Glutamatergic neuron (in vitro differentiated cells): ENCODE measurements around the gene PSAPL1. TPM values are rescaled to one million over a fixed set of nuclear protein-coding genes. Genes with fewer than 3 reads are reported as not detected.

ENCODE experiments used
- DNase-seq: peaks from one replicate; pipeline ENCODE4 v3.0.0; 2022
- H3K27ac Mint-ChIP-seq: one replicate; pipeline ENCODE4 v1.8.0; 2020; ENCODE audit warnings: mild to moderate bottlenecking, mixed read lengths, inconsistent platforms; ENCODE audit not compliant: unreplicated experiment
- H3K27me3 Mint-ChIP-seq: one replicate; pipeline ENCODE4 v1.8.0; 2020; ENCODE audit warnings: mild to moderate bottlenecking, moderate library complexity, mixed read lengths, inconsistent platforms; ENCODE audit not compliant: unreplicated experiment
- H3K36me3 Mint-ChIP-seq: one replicate; pipeline ENCODE4 v1.8.0; 2020; ENCODE audit warnings: mild to moderate bottlenecking, mixed read lengths, inconsistent platforms; ENCODE audit not compliant: unreplicated experiment
- H3K4me1 Mint-ChIP-seq: one replicate; pipeline ENCODE4 v1.8.0; 2020; ENCODE audit warnings: mild to moderate bottlenecking, low read depth, mixed read lengths, inconsistent platforms; ENCODE audit not compliant: unreplicated experiment
- H3K4me3 Mint-ChIP-seq: one replicate; pipeline ENCODE4 v1.8.0; 2020; ENCODE audit warnings: mild to moderate bottlenecking, mixed read lengths, inconsistent platforms; ENCODE audit not compliant: unreplicated experiment
- H3K9me3 Mint-ChIP-seq: one replicate; pipeline ENCODE4 v1.8.0; 2020; ENCODE audit warnings: mild to moderate bottlenecking, moderate library complexity, mixed read lengths, inconsistent platforms; ENCODE audit not compliant: unreplicated experiment
- total RNA-seq: library from RNA; stranded (reverse); fragmentation: NEBNext Ultra II Directional; extraction: Animal tissue kit (Norgen Biotek cat#: 25700); gene quantifications from one replicate; pipeline ENCODE4 v1.2.1, GENCODE V29; 2021; ENCODE audit not compliant: unreplicated experiment
- TF ChIP-seq, protein P1 (sequence below): fragments of 200-600 bp; sonication (generic); IDR thresholded peaks from one replicate; pipeline ENCODE4 v1.5.0; 2021; ENCODE audit not compliant: partially characterized antibody, unreplicated experiment

The PSAPL1 gene
- total RNA-seq, 1 donor from 2014 or later = not detected

- Mint-ChIP-seq H3K36me3 (no peaks in the 10 kb centered on the region), H3K27me3 (peaks cover 8% of the 10 kb centered on the region), H3K4me1 (peaks cover 14% of the 10 kb centered on the region), H3K4me3 (no peak overlapping the region), H3K27ac (no peak overlapping the region), H3K9me3 (no peaks in the 10 kb centered on the region)
- TF ChIP-seq, protein P1, sequence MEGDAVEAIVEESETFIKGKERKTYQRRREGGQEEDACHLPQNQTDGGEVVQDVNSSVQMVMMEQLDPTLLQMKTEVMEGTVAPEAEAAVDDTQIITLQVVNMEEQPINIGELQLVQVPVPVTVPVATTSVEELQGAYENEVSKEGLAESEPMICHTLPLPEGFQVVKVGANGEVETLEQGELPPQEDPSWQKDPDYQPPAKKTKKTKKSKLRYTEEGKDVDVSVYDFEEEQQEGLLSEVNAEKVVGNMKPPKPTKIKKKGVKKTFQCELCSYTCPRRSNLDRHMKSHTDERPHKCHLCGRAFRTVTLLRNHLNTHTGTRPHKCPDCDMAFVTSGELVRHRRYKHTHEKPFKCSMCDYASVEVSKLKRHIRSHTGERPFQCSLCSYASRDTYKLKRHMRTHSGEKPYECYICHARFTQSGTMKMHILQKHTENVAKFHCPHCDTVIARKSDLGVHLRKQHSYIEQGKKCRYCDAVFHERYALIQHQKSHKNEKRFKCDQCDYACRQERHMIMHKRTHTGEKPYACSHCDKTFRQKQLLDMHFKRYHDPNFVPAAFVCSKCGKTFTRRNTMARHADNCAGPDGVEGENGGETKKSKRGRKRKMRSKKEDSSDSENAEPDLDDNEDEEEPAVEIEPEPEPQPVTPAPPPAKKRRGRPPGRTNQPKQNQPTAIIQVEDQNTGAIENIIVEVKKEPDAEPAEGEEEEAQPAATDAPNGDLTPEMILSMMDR = no peak
- DNase-seq = no peak
Measured at GRCh38 chr4:7430368-7430964, 4.3 kb downstream of the PSAPL1 start.

- no peak for DNase-seq
- H3K27ac Mint-ChIP-seq = no peak overlapping the region
Measured at GRCh38 chr4:7429601-7430078, 5.1 kb downstream of the PSAPL1 start.

DNA sequence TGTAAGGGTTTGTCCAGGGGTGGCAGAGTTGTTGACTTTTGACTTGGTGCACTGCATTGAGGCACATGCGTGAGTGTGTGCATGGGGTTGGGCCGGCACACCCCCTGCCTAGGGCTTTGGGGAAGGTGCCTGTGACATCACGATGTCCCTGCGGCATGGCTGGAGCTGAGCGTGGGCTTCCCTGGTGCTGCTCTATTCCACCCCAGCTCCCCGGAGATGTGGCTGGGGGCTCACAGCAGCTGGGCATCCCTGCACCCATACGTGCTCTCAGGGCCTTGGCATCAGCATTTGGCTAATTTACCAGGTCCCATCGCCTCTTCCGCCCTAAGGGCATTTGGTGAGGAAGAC lies 5.7 kb downstream of the PSAPL1 start:
- no peak overlapping the region for H3K27ac Mint-ChIP-seq
- no peaks in the 10 kb centered on the region for H3K9me3 Mint-ChIP-seq
- no peaks in the 10 kb centered on the region for H3K36me3 Mint-ChIP-seq
- peaks cover 14% of the 10 kb centered on the region for H3K4me1 Mint-ChIP-seq
- TF ChIP-seq, protein P1 = no peak
- DNase-seq = no peak
- H3K4me3 Mint-ChIP-seq = no peak overlapping the region
- peaks cover 8% of the 10 kb centered on the region for H3K27me3 Mint-ChIP-seq

More at GRCh38 chr4:7429601-7430078, 5.1 kb downstream of the PSAPL1 start:
- no peaks in the 10 kb centered on the region for H3K9me3 Mint-ChIP-seq
- peaks cover 14% of the 10 kb centered on the region for H3K4me1 Mint-ChIP-seq
- TF ChIP-seq, protein P1 = no peak
- H3K4me3 Mint-ChIP-seq = no peak overlapping the region
- H3K36me3 Mint-ChIP-seq = no peaks in the 10 kb centered on the region
- peaks cover 8% of the 10 kb centered on the region for H3K27me3 Mint-ChIP-seq

GRCh38 chr4:7428261-7429068 lies 6.3 kb downstream of the PSAPL1 start:
- H3K36me3 Mint-ChIP-seq = no peaks in the 10 kb centered on the region
- H3K9me3 Mint-ChIP-seq = no peaks in the 10 kb centered on the region
- H3K27ac Mint-ChIP-seq = peak overlapping the region; percentile 59
- H3K4me3 Mint-ChIP-seq = no peak overlapping the region
- H3K27me3 Mint-ChIP-seq = peaks cover 8% of the 10 kb centered on the region
- TF ChIP-seq, protein P1 = no peak
- H3K4me1 Mint-ChIP-seq = peaks cover 14% of the 10 kb centered on the region
- DNase-seq = no peak

GRCh38 chr4:7427831-7428260 lies 6.9 kb downstream of the PSAPL1 start:
- Mint-ChIP-seq H3K36me3 (no peaks in the 10 kb centered on the region), H3K4me3 (no peak overlapping the region), H3K4me1 (peaks cover 14% of the 10 kb centered on the region), H3K27me3 (peaks cover 10% of the 10 kb centered on the region), H3K9me3 (no peaks in the 10 kb centered on the region), H3K27ac (no peak overlapping the region)
- TF ChIP-seq, protein P1 = no peak
- DNase-seq = no peak
